Activated CD4-positive, CD25-positive, alpha-beta regulatory T cell treated with anti-CD3 and anti-CD28 coated beads, Interleukin-2, amount 50 U/mL, for 16 hours (primary cell): ENCODE data around the gene HSPB7.
"Not testable (repeated sequence)": the region's sequence is repeated elsewhere in the genome, so short reads cannot be mapped to it uniquely, and the experiment has no call there.

Experiments used
- DNase-seq: peaks from one replicate; pipeline ENCODE4 v3.0.0-alpha.2; 2020; ENCODE audit warnings: low read depth, low spot score

The HSPB7 gene

GRCh38 chr1:16022393-16022792, 4.5 kb upstream of the HSPB7 start:
- no peak for DNase-seq

DNA sequence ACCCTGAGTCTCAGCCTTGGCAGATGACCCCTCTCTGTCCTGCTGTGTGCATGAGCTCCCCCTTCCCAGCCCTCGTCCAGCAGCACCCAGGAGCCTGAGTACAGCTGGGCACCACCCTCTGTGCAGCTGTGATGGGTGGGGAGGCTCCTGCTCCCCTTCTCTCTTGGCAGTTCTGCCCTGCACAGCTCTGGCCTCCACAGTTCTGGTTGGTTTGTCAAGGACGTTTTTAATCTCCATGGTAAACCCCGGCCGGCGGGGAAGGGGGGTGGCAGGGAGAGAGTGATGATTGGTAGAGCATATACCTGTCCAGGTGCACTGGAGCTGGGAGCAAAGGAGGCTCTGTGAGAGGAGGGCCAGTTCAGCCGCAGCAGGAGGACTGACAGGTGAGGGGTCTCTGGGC, 3.8 kb upstream of the HSPB7 start, which contains the start of gene CLCNKA:
Gene CLCNKA, plus strand, starts transcription at position 356 of the 400 bp plus-strand sequence. CDS start 584 bp downstream, outside the sequence.
- no peak for DNase-seq

DNA sequence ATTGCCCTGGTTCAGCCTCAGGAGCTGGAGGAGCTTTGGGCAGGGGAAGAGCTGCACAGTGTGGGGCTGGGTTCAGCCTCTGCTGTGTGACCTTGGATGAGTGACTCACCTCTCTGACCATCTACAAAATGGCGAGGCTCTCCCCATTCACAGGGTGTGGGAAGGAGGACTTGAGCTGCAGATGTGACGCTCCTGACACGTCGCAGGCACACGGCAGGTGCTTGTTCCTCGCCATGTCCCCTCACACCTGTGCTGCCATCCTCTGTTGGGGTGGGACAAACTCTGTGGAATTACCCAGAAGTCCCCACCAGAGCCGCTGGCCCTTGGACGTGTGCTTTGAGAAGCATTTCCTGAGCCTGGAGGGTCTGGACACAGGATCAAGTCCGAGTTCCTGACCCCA, 3.0 kb upstream of the HSPB7 start:
- not testable (repeated sequence) for DNase-seq

DNA sequence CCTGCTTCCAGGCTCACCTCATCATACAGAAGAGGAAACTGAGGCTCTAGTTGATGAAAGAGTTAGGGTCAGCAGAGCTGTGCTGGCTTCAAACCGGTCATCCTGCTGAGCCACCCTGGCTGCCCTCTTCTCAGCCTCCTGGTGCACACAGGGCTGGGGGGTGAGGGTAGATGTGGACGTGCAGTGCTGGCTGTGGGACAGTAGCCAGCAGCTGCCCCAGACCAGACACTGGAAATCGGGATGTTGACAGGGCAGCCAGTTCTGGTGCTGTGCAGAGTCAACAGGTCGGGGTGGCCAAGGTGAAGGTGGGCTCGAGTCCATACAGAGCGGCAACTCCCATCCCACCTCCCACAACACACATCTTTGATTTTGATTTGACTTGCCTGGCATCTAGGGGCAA, 2.5 kb upstream of the HSPB7 start:
- DNase-seq = no peak

- DNase-seq = no peak
Observed at GRCh38 chr1:16019644-16020277, 1.9 kb upstream of the HSPB7 start.

DNA sequence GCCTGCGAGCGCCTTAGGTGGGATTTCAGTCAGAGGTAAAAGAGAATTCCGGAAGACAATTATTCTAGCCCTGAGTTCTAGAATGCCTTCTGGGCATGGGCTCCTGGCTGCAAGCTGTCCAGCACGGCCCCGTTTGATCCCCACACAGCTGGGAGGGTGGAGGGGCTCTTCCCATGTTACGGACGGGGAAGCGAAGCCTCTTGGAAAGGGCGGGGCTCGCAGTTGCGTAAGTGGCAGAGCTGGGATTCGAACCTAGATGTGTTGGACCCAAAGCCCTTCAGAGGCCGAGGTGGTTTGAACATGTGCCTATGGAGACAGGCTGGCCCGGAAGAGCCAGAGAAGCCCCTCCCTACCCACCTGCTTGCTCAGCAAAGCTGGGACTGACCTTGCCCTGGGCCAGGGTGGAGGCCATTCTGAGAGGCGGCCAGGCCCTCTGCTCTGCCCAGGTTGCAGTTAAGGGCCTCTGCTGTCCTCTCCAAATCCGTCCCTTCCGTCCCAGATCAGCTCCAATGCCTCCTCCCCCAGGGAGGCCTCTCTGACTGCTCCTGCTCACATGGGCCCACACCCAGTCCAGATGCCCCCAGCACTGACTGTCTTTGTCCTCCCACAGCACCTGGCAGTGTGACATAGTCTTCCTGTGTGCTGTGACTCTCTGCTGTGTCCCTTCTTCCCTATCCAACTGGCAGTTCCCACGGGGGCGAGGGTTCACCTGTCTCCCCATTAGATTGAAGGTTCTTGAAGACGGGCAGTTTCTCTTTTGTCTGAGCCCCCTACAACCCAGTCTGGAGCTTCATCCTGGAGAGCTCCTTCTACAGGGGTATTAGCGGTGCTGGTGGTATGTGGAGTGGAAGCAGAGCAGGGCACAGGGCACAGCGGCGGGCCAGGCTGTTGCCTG, 1.2 kb upstream of the HSPB7 start:
- no peak for DNase-seq

- no peak for DNase-seq
Observed at GRCh38 chr1:16018308-16018707, 465 bp upstream of the HSPB7 start.

GRCh38 chr1:16017076-16017460, 775 bp downstream of the HSPB7 start:
- DNase-seq = no peak

GRCh38 chr1:16015960-16016901, 1.6 kb downstream of the HSPB7 start:
- DNase-seq = no peak

DNA sequence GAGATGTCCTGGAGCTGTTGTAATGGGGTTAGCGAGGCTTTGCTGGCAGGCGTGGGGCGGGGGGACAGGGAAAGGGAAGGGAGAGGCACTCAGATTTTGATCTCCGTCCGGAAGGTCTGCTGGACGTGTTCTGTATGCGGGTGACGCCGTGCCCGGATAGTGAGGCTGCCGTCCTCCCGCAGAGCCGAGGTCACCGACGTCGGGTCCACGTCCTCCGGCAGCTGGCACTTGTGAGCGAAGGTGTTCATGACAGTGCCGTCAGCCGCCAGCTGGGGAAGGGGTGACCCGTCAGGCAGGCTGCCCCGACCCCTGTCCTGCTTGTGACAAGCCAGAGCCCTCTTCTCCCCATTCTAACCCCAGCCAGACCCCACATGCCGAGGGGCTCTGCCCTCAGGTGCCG, 2.4 kb downstream of the HSPB7 start:
- DNase-seq = no peak

DNA sequence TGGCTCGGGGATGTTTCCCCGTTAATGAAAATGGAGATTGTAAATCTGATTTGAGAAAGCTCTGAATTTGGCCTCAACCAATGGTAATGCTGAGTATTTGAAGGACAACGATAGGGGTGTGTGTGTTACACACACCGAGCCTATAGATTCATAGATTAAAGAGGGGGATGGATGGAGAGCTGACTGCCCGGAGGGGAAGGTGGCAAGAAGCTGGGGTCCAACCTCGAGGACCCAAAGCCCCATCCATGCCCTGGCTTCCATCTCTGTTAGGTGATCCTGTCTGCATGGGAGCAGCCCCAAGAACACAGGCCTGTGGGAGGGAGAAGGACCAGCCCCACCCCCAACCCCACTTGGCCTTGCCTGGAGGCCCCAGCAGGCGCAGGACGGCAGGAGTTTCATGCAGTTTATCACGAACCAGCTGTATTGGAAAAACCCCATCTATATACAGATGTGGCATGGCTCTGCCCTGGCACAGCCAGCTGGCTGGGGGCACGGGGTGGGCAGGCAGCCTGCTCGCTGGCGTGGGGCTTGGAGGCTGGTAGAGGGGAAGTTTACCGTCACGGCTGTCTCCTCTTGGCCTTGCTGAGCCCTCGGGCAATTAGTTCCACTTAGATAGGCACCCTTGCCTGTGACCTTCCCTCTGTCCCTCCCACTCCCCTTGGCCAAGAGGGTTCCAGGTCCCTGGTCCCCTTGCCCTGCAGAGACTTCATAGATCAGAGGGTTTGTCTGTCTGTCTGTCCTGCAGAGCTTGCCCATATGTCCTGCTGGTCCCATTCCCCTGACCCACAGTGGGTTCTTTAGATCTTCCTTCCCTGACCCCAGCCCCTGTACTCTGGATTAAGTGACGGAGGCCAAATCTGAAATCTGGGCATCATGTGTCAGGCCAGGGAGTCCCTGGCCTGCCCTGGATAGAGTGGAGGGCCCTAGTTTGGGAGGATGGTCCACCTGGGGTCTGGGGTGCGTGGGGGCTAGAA, 3.0 kb downstream of the HSPB7 start:
- DNase-seq = no peak

- DNase-seq = no peak
Observed at GRCh38 chr1:16013908-16014258, 4.0 kb downstream of the HSPB7 start.

DNA sequence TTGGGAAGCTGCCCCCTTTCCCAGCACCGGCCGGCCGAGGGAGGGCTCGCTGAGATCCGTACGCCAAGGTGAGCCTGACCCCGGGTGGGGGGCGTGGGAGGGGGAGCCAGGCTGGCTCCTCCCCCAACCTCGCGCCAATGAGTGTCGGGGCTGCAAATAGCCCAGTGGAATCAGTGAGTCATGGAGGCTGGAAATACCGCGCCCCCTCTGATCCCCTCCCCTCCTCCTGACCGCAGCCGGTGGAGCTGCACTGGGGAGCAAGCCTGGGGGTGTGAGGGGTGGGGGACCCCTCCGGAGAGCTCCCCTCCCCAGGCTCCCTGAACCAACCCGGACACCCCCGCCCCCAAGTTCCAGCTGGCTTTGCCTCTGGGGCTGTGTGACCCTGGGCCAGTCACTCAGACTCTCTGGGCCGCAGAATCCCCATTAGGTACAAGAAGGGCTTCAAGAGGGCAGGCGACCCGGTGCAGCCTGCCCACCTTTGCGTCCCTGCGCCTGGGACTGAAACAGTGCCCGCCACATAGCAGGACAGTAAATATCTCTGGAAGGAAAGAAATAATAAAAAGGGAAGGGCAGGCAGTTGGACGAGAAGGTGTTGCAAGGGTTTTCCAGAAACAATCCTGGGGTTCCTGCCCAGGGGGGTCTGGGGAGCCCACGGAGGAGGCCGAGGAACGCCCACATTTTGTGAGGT, 4.5 kb downstream of the HSPB7 start:
- DNase-seq = no peak

- no peak for DNase-seq
Observed at GRCh38 chr1:16012590-16013219, 5.1 kb downstream of the HSPB7 start.

DNA sequence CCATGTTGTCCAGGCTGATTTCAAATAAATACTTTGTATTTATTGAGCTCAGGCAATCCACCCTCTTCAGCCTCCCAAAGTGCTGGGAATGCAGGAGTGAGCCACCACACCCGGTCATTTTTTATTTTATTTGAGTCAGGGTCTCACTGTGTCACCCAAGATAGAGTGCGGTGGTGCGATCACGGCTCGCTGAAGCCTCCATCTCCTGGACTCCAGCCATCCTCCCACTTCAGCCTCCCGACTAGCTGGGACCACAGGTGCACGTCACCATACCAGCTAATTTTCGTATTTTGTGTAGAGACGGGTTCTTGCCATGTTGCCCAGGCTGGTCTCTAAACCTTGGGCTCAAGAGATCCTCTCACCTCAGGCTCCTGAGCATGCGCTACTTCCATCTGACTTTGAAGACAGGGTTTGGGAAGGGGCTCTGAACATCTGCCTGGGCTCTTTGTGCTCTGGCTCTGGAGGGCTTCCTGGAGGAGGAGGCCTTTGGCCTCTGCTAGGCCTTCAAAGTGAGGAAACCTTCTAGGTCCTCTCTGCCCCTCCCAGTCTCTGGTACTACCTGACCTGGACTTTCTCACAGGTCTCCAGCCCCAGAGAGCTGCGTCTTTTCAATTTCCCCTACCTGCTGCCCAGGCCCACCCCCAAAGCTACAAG, 5.8 kb downstream of the HSPB7 start:
- DNase-seq = no peak

DNA sequence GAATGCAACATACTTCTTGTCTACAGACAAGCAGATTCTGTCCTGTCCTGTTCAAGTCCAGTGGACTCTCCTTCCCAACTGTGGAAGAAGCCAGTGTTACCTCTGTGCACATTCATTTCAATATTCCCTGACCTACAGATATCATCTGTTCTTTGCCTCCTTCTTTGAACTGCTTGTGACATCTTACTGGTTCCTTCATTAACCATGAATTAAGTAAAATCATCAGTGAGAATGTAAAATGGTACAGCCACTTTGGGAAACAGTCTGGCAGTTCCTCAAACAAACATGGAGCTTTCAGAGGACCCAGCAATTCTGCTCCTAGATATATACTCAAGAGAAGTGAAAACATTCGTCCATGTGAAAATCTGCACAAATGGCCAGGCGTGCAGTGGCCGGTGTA, 7.0 kb downstream of the HSPB7 start:
- DNase-seq = no peak

DNA sequence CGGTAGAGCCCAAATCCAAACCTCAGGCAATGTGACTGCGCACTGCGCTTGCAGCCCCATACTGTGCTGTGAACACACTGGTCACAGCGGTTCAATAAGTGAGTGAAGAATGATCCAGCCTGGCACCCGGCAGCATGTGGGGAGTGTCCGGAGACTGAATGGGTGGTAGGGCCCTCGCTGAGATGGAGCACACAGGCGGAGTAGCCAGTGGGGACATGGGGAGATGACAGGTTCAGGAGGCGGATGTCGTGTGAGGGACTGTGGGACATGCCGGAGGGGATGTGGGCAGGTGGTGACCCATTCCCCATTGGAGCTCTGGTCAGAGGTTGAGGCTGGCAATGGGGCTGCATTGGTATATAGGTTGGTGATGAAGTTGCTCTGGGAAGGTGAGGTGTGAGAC, 8.2 kb downstream of the HSPB7 start:
- DNase-seq = no peak

DNA sequence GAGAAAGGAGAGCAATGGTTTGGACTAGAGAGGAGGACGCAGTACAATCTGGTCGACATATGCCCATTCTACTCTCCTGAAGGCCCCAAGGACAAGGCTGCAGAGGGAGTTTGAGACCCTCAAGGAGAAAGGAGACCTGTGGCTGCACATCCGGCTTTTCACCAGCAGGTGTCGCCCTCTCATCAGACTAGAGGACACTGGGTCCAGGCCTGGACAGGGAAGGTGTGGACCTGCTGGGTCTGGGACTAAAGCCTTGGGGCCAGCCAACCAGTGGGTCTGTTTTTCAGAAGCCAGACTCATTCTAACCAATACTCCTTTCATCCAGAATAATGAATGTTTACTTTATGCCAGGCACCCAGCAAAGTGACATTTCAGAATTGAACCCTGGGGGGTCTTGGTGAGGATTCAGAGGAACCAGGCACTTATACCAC, 8.8 kb downstream of the HSPB7 start:
- DNase-seq = peak; percentile 57

GRCh38 chr1:16007671-16008341, 10.0 kb downstream of the HSPB7 start:
- no peak for DNase-seq
